Measurements from ENCODE around the gene OSBPL9. TPM values are rescaled to one million over a fixed set of nuclear protein-coding genes. Genes with fewer than 3 reads are reported as not detected.

OSBPL9 gene
- total RNA-seq, 2 experiments from 2014 or later = 58.6 to 87.8 TPM

GRCh38 chr1:51663105-51663504, 46.2 kb downstream of the OSBPL9 start:
- no peak overlapping the region for H2AFZ ChIP-seq (ENCODE audit: low read length)
- H3K9me2 ChIP-seq (ENCODE audit: insufficient read depth, low read length) = no peaks in the 10 kb centered on the region
- TF ChIP-seq CTCF (conservative IDR thresholded peaks at IDR 0.05; ENCODE audit: low read length) = no peak
- no peak for TF ChIP-seq EZH2phosphoT487 (IDR thresholded peaks at IDR 0.05; ENCODE audit: borderline replicate concordance, low read depth, low read length)
- no TSS peak for BruUV-seq (replicated peaks)
- no peaks in the 10 kb centered on the region for H3K36me3 ChIP-seq (ENCODE audit: insufficient read depth, low read length)
- H3K4me2 ChIP-seq (ENCODE audit: low read length) = no peak overlapping the region
- no peak overlapping the region for H3K27ac ChIP-seq (ENCODE audit: low read depth, low read length, poor library complexity, severe bottlenecking)
- no peak overlapping the region for H3K4me3 ChIP-seq (ENCODE audit: low read depth, low read length, poor library complexity, severe bottlenecking)
- no peaks in the 10 kb centered on the region for H4K20me1 ChIP-seq (ENCODE audit: insufficient read depth, low read length)
- ChIA-PET POLR2A (interaction anchor here (0.6 kb wide), 1 partner anchor 672 kb away, joined by 3 read pairs; no protein-coding TSS in a partner anchor), CTCF (ENCODE audit: unreplicated experiment) (no interaction called here)
- no peaks in the 10 kb centered on the region for H3K79me2 ChIP-seq (ENCODE audit: insufficient read depth, low read depth, low read length)
- H3K4me1 ChIP-seq (ENCODE audit: insufficient read depth, low read length, poor library complexity, severe bottlenecking) = no peaks in the 10 kb centered on the region
- H3K9me3 ChIP-seq (ENCODE audit: low read length) = no peaks in the 10 kb centered on the region
- intact Hi-C loops (cut with micrococcal nuclease; ENCODE audit: unreplicated experiment) = no loop called here
- no peak for DNase-seq (ENCODE audit: low spot score)

- H3K79me2 ChIP-seq (ENCODE audit: insufficient read depth, low read depth, low read length) = no peaks in the 10 kb centered on the region
- H4K20me1 ChIP-seq (ENCODE audit: insufficient read depth, low read length) = no peaks in the 10 kb centered on the region
- H3K4me2 ChIP-seq (ENCODE audit: low read length) = no peak overlapping the region
- POLR2A ChIA-PET = interaction anchor here (0.6 kb wide), 1 partner anchor 672 kb away, joined by 3 read pairs; no protein-coding TSS in a partner anchor
- no peak overlapping the region for H2AFZ ChIP-seq (ENCODE audit: low read length)
- no TSS peak for BruUV-seq (replicated peaks)
- no peaks in the 10 kb centered on the region for H3K36me3 ChIP-seq (ENCODE audit: insufficient read depth, low read length)
- no peak overlapping the region for H3K4me3 ChIP-seq (ENCODE audit: low read depth, low read length, poor library complexity, severe bottlenecking)
- H3K4me1 ChIP-seq (ENCODE audit: insufficient read depth, low read length, poor library complexity, severe bottlenecking) = no peaks in the 10 kb centered on the region
- H3K9me3 ChIP-seq (ENCODE audit: low read length) = no peaks in the 10 kb centered on the region
- no peak for TF ChIP-seq EZH2phosphoT487 (IDR thresholded peaks at IDR 0.05; ENCODE audit: borderline replicate concordance, low read depth, low read length)
- TF ChIP-seq CTCF (conservative IDR thresholded peaks at IDR 0.05; ENCODE audit: low read length) = no peak
- no peak for DNase-seq (ENCODE audit: low spot score)
- H3K9me2 ChIP-seq (ENCODE audit: insufficient read depth, low read length) = no peaks in the 10 kb centered on the region
- CTCF ChIA-PET (ENCODE audit: unreplicated experiment) = no interaction called here
- intact Hi-C loops (cut with micrococcal nuclease; ENCODE audit: unreplicated experiment) = no loop called here
- H3K27ac ChIP-seq (ENCODE audit: low read depth, low read length, poor library complexity, severe bottlenecking) = no peak overlapping the region
Measured at GRCh38 chr1:51663721-51664120, 46.8 kb downstream of the OSBPL9 start.

GRCh38 chr1:51664421-51665240, 47.7 kb downstream of the OSBPL9 start:
- intact Hi-C loops (cut with micrococcal nuclease; ENCODE audit: unreplicated experiment) = no loop called here
- no peaks in the 10 kb centered on the region for H3K9me2 ChIP-seq (ENCODE audit: insufficient read depth, low read length)
- no peaks in the 10 kb centered on the region for H3K9me3 ChIP-seq (ENCODE audit: low read length)
- no peak overlapping the region for H3K27ac ChIP-seq (ENCODE audit: low read depth, low read length, poor library complexity, severe bottlenecking)
- H3K4me2 ChIP-seq (ENCODE audit: low read length) = no peak overlapping the region
- H3K4me3 ChIP-seq (ENCODE audit: low read depth, low read length, poor library complexity, severe bottlenecking) = no peak overlapping the region
- ChIA-PET CTCF (ENCODE audit: unreplicated experiment) (no interaction called here), POLR2A (interaction anchor here (0.7 kb wide), 1 partner anchor 12 kb away, joined by 3 read pairs; no protein-coding TSS in a partner anchor)
- DNase-seq (ENCODE audit: low spot score) = no peak
- no TSS peak for BruUV-seq (replicated peaks)
- H3K4me1 ChIP-seq (ENCODE audit: insufficient read depth, low read length, poor library complexity, severe bottlenecking) = no peaks in the 10 kb centered on the region
- H3K36me3 ChIP-seq (ENCODE audit: insufficient read depth, low read length) = no peaks in the 10 kb centered on the region
- TF ChIP-seq EZH2phosphoT487 (IDR thresholded peaks at IDR 0.05; ENCODE audit: borderline replicate concordance, low read depth, low read length) (no peak), CTCF (conservative IDR thresholded peaks at IDR 0.05; ENCODE audit: low read length) (no peak)
- H2AFZ ChIP-seq (ENCODE audit: low read length) = no peak overlapping the region
- H3K79me2 ChIP-seq (ENCODE audit: insufficient read depth, low read depth, low read length) = no peaks in the 10 kb centered on the region
- no peaks in the 10 kb centered on the region for H4K20me1 ChIP-seq (ENCODE audit: insufficient read depth, low read length)

Measured in OCI-LY7 (cell line).